ENCODE measurements around the gene OSBPL1A.

OSBPL1A gene

GRCh38 chr18:24267878-24268277, 129.7 kb downstream of the OSBPL1A start:
- no peak for DNase-seq (ENCODE audit: low read depth in 3 of 3)

GRCh38 chr18:24266131-24266530, 131.5 kb downstream of the OSBPL1A start:
- DNase-seq (ENCODE audit: low read depth in 3 of 3), result no peak

GRCh38 chr18:24265502-24266064, 132.0 kb downstream of the OSBPL1A start:
- no peak for DNase-seq (ENCODE audit: low read depth in 3 of 3)

- DNase-seq (ENCODE audit: low read depth in 3 of 3), result no peak
Observed at GRCh38 chr18:24263050-24263449, 134.6 kb downstream of the OSBPL1A start.

- DNase-seq (ENCODE audit: low read depth in 3 of 3), result no peak
Observed at GRCh38 chr18:24262087-24262486, 135.5 kb downstream of the OSBPL1A start.

- DNase-seq (ENCODE audit: low read depth in 3 of 3), result no peak
Observed at GRCh38 chr18:24259869-24260641, 137.6 kb downstream of the OSBPL1A start.

- no peak for DNase-seq (ENCODE audit: low read depth in 3 of 3)
Observed at GRCh38 chr18:24254071-24254470, 143.6 kb downstream of the OSBPL1A start.

- DNase-seq (ENCODE audit: low read depth in 3 of 3), result no peak
Observed at GRCh38 chr18:24249716-24250115, 147.9 kb downstream of the OSBPL1A start.

GRCh38 chr18:24248359-24248758, 149.3 kb downstream of the OSBPL1A start:
- DNase-seq (ENCODE audit: low read depth in 3 of 3), result no peak

GRCh38 chr18:24246143-24246542, 151.5 kb downstream of the OSBPL1A start:
- no peak for DNase-seq (ENCODE audit: low read depth in 3 of 3)

GRCh38 chr18:24244698-24245097, 152.9 kb downstream of the OSBPL1A start:
- no peak for DNase-seq (ENCODE audit: low read depth in 3 of 3)

- DNase-seq (ENCODE audit: low read depth in 3 of 3), result no peak
Observed at GRCh38 chr18:24243677-24244076, 153.9 kb downstream of the OSBPL1A start.

- no peak for DNase-seq (ENCODE audit: low read depth in 3 of 3)
Observed at GRCh38 chr18:24239341-24239740, 158.3 kb downstream of the OSBPL1A start.

- no peak for DNase-seq (ENCODE audit: low read depth in 3 of 3)
Observed at GRCh38 chr18:24238387-24238786, 159.2 kb downstream of the OSBPL1A start.

- DNase-seq (ENCODE audit: low read depth in 3 of 3), result no peak
Observed at GRCh38 chr18:24234850-24235418, 162.7 kb downstream of the OSBPL1A start.

GRCh38 chr18:24234330-24234729, 163.3 kb downstream of the OSBPL1A start:
- DNase-seq (ENCODE audit: low read depth in 3 of 3), result no peak

GRCh38 chr18:24232800-24233199, 164.8 kb downstream of the OSBPL1A start:
- DNase-seq (ENCODE audit: low read depth in 3 of 3), result no peak

GRCh38 chr18:24231773-24232735, 165.6 kb downstream of the OSBPL1A start:
- no peak for DNase-seq (ENCODE audit: low read depth in 3 of 3)

GRCh38 chr18:24230766-24231165, 166.9 kb downstream of the OSBPL1A start:
- DNase-seq (ENCODE audit: low read depth in 3 of 3), result no peak

GRCh38 chr18:24228667-24229041, 169.0 kb downstream of the OSBPL1A start:
- DNase-seq (ENCODE audit: low read depth in 3 of 3), result no peak

- DNase-seq (ENCODE audit: low read depth in 3 of 3), result no peak
Observed at GRCh38 chr18:24227977-24228666, 169.5 kb downstream of the OSBPL1A start.

GRCh38 chr18:24220318-24220688, 177.3 kb downstream of the OSBPL1A start:
- DNase-seq (ENCODE audit: low read depth in 3 of 3), result no peak

All from stimulated activated CD4-positive, alpha-beta T cell treated with anti-CD3 and anti-CD28 coated beads, TNF-alpha, amount 100 ng/mL, for 4 hours (primary cell).